Colonic mucosa (tissue), 4 donors: ENCODE results near the gene ZDHHC11B. TPM values are rescaled to one million over a fixed set of nuclear protein-coding genes. Genes with fewer than 3 reads are reported as not detected.

Experiments
- DNase-seq: peaks from one replicate; pipeline ENCODE4 v3.0.0-alpha.2; 2020
- H3K27ac ChIP-seq: fragments of 200-600 bp; one replicate; pipeline ENCODE4 v1.8.0; 2021
- H3K27me3 ChIP-seq: fragments of 200-600 bp; one replicate; pipeline ENCODE4 v1.8.0; 2021
- H3K36me3 ChIP-seq: fragments of 200-600 bp; one replicate; pipeline ENCODE4 v1.8.0; 2021
- H3K4me1 ChIP-seq: fragments of 200-600 bp; one replicate; pipeline ENCODE4 v1.8.0; 2021; ENCODE audit warnings: mild to moderate bottlenecking
- H3K4me3 ChIP-seq: fragments of 200-600 bp; one replicate; pipeline ENCODE4 v1.8.0; 2021
- H3K9ac ChIP-seq, 2 donors: one replicate each; pipeline ENCODE4 v1.7.0; 2013; ENCODE audit warnings: control low read depth in 2 of 2, low read depth in 2 of 2, low read length in 2 of 2
- H3K9me3 ChIP-seq: fragments of 200-600 bp; one replicate; pipeline ENCODE4 v1.8.0; 2021
- intact Hi-C: fragments of 100-400 bp; cut with DNase I; formaldehyde crosslinking; loops from one replicate; pipeline ENCODE4 v1.14.1; 2022
- total RNA-seq, 2 donors: library from RNA; stranded (reverse); fragmentation: NEBNext Ultra II Directional in 1 of 2; extraction: Animal tissue kit (Norgen Biotek cat#: 25700) in 1 of 2; gene quantifications; one replicate each; pipeline ENCODE4 v1.2.1, GENCODE V29; 2021
- TF ChIP-seq, protein P1 (sequence below): fragments of 200-600 bp; IDR thresholded peaks from one replicate; pipeline ENCODE4 v1.8.0; 2022; ENCODE audit warnings: antibody characterized with exemption, mild to moderate bottlenecking
- donor health status: healthy.
- donor health status: DM: no; HTN: no; CAD: no.
- donor health status: DM: no; HTN: no; CAD: no.

The ZDHHC11B gene
- total RNA-seq, 2 donors from 2014 or later = 1.4 to 2.4 TPM

DNA sequence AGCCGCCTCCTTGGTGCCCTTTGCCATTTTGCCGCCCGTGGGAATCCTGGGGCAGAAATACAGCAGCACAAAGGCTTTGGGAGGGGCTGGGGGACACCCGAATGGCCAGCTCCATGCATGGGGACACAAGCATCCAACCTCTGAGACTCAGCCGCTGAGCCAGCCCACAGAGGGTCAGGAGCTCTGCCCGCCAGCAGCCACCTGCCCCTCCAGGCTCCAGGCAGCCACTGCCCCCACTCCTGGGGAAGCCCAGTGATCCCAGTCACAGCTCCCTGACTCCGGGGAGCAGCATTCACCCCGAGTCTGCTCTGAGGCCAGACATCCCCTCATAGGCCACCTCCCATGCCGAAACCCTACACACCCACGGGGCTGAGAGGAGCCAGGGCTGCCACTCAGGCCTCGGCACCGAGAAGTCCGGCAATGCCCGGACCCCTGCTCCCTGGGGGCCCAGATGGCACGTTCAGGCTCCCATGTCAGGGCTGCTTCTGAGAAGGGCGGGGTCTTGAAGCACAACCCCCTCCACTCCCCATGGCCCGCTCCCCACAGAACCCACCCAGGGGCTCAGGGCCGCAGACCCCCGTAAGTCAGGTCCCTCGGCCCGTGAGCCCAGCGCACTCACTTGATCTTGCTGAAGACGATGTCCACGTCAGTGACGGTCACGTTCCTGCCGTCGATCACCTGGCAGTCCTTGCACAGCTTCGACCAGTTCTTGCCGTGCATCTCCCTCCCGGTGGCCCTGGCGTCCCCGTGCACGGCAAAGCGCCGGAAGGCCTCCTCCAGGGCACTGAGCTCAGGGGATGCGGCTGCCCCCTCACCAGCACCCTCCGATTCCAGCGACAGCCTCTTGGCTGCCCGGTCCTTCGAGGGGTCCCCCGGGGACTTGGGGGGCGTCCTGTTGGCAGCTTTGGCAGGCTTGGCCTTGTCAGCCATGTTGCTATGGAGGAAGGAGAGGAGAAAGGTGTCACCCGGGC lies 107.1 kb downstream of the ZDHHC11B start:
- Histone ChIP-seq H3K9ac (no peak overlapping the region), H3K4me1 (peaks cover 10% of the 10 kb centered on the region), H3K4me3 (no peak overlapping the region), H3K9me3 (no peaks in the 10 kb centered on the region), H3K36me3 (no peaks in the 10 kb centered on the region), H3K27ac (no peak overlapping the region), H3K27me3 (no peaks in the 10 kb centered on the region)
- peak; percentile 14 for DNase-seq
- TF ChIP-seq, protein P1, sequence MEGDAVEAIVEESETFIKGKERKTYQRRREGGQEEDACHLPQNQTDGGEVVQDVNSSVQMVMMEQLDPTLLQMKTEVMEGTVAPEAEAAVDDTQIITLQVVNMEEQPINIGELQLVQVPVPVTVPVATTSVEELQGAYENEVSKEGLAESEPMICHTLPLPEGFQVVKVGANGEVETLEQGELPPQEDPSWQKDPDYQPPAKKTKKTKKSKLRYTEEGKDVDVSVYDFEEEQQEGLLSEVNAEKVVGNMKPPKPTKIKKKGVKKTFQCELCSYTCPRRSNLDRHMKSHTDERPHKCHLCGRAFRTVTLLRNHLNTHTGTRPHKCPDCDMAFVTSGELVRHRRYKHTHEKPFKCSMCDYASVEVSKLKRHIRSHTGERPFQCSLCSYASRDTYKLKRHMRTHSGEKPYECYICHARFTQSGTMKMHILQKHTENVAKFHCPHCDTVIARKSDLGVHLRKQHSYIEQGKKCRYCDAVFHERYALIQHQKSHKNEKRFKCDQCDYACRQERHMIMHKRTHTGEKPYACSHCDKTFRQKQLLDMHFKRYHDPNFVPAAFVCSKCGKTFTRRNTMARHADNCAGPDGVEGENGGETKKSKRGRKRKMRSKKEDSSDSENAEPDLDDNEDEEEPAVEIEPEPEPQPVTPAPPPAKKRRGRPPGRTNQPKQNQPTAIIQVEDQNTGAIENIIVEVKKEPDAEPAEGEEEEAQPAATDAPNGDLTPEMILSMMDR = no peak
- intact Hi-C loops = no loop called here

DNA sequence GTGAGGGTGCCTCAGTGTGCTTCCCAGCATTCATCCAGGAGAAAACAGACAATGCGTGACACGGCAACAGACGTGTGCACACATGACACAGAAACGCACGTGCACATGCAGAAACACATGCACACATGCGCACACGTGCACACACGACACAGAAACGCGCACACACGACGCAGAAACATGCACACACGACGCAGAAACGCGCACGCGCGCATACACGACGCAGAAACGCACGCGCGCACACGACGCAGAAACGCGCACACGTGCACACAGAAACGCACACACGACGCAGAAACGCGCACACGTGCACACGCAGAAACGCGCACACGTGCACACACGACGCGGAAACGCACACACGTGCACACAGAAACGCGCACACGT lies 107.8 kb downstream of the ZDHHC11B start:
- H3K36me3 ChIP-seq = no peaks in the 10 kb centered on the region

DNA sequence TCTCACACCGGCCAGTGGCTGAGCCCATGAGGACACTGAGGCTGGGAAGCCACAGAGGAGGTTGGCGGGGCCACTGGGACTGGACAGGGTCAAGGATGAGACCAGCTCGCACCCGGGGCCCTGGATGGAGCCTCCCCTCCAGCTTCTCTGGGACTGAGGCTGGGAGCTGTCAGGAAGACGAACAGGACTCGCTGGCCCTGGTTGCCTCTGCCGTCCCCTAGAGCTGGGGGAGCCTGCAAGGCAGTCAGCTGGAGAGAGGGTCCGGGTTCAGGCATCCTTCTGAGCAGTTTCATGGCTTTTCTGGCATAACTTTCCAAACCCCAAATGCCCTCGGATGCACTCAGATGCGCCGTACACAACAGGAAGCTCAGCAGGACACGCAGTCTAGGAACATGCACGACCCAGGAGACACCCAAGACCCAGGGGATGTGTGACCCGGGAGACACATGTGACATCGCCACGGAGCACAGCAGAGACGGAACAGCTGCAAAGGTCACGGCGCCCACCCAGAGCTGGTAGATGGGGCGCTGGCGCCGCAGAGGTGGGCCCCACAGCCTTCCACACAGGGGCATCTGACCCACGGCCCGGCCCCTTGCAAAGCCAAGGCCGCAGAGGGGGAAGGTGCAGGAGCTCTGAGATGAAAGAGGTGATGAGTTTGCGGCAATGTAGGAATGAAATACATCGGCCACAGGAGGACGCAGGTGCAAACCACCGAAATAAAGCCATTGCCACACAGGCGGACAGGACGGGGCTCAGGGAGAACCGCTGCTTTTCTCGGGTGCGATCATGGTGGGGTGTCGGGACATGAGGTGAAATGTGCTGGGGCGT lies 108.4 kb downstream of the ZDHHC11B start:
- TF ChIP-seq, protein P1 = no peak
- Histone ChIP-seq H3K36me3 (no peaks in the 10 kb centered on the region), H3K27ac (no peak overlapping the region), H3K27me3 (no peaks in the 10 kb centered on the region), H3K4me1 (peaks cover 21% of the 10 kb centered on the region), H3K9ac (no peak overlapping the region), H3K9me3 (no peaks in the 10 kb centered on the region), H3K4me3 (no peak overlapping the region)
- peak; percentile 17 for DNase-seq
- intact Hi-C loops = no loop called here

More for the DNA sequence above, 107.8 kb downstream of the ZDHHC11B start:
- peaks cover 18% of the 10 kb centered on the region for H3K4me1 ChIP-seq
- no peaks in the 10 kb centered on the region for H3K9me3 ChIP-seq
- no peak overlapping the region for H3K9ac ChIP-seq
- no peaks in the 10 kb centered on the region for H3K27me3 ChIP-seq
- H3K27ac ChIP-seq = no peak overlapping the region
- no peak overlapping the region for H3K4me3 ChIP-seq
- DNase-seq = peak; percentile 8
- intact Hi-C loops = no loop called here
- TF ChIP-seq, protein P1 = no peak

DNA sequence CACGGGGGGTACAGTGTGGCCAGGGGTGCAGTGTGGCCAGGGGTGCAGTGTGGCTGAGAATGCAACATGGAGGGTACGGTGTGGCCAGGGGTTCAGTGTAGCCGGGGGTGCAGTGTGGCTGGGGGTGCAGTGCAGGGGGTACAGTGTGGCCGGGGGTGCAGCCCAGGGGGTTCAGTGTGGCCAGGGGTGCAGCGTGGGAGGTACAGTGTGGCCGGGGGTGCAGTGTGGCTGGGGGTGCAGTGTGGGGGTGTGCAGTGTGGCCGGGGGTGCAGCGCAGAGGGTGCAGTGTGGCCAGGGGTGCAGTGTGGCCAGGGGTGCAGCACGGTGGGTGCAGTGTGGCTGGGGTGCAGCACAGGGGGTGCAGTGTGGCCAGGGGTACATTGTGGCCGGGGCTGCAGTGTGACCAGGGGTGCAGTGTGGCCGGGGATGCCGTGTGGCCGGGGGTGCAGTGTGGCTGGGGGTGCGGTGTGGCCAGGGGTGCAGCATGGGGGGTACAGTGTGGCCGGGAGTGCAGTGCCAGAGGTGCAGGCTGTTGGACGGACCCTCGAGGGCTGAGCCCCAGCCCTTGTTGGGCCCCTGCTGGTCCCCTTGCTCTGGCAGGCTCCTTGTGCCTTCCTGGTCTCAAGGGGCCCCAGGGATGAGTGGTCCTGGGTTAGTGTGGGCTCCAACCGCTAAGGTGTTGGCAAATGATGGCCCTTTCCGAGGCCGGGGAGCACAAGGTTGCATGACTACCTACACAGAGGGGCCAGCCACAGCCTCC lies 109.2 kb downstream of the ZDHHC11B start:
- peaks cover 21% of the 10 kb centered on the region for H3K4me1 ChIP-seq
- TF ChIP-seq, protein P1 = no peak
- no peaks in the 10 kb centered on the region for H3K9me3 ChIP-seq
- intact Hi-C loops = no loop called here
- peak; percentile 14 for DNase-seq
- no peak overlapping the region for H3K4me3 ChIP-seq
- H3K27ac ChIP-seq = no peak overlapping the region
- H3K27me3 ChIP-seq = no peaks in the 10 kb centered on the region
- H3K9ac ChIP-seq = no peak overlapping the region
- no peaks in the 10 kb centered on the region for H3K36me3 ChIP-seq

DNA sequence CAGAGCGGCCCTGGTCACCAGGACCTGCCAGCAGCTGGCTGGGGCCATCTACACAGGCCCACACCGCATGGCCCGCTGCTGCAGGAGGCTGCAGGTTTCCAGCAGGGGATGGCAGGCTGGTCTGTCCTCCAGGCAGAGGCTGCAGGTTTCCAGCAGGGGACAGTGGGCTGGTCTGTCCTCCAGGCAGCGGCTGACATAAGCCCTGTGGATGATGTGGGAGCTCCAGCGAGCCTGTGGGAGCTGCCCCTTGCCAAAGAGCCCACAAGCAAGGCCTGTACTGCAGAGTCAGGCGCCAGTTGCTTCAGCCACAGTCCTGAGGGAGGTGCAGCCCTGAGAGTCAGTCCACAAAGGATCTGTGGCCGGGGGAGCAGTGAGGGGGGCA lies 109.9 kb downstream of the ZDHHC11B start:
- Histone ChIP-seq H3K9me3 (no peaks in the 10 kb centered on the region), H3K4me3 (no peak overlapping the region), H3K36me3 (no peaks in the 10 kb centered on the region), H3K27ac (no peak overlapping the region), H3K9ac (no peak overlapping the region), H3K27me3 (no peaks in the 10 kb centered on the region), H3K4me1 (peaks cover 21% of the 10 kb centered on the region)
- intact Hi-C loops = no loop called here
- TF ChIP-seq, protein P1 = no peak
- peak; percentile 16 for DNase-seq
